Esophagus squamous epithelium (tissue), 4 donors: ENCODE results near the gene XRCC4.

ENCODE experiments used
- CTCF ChIP-seq, 6 experiments: fragments of 450-650 bp in 4 of 6; fragments of 200-600 bp in 2 of 6; sonication (generic) in 2 of 6; IDR thresholded peaks; one replicate each; pipeline ENCODE4 v1.5.1; 2016 to 2019; ENCODE audit warnings: antibody characterized with exemption in 6 of 6, mild to moderate bottlenecking in 4 of 6, moderate library complexity in 4 of 6
- POLR2A ChIP-seq, 4 donors: fragments of 450-650 bp; IDR thresholded peaks; one replicate each; pipeline ENCODE4 v1.6.1; 2017; ENCODE audit warnings: antibody characterized with exemption in 4 of 4, mild to moderate bottlenecking in 4 of 4, moderate library complexity in 3 of 4

- TF ChIP-seq CTCF (IDR thresholded peaks at IDR 0.05) (no peak), POLR2A (IDR thresholded peaks at IDR 0.05) (no peak)
Observed at GRCh38 chr5:83385812-83386211, 308.5 kb downstream of the XRCC4 start.
